Adrenal gland (tissue), 5 donors: ENCODE measurements around the gene ABCC5.

Experiments used
- POLR2A ChIP-seq, 2 donors: fragments of 450-650 bp; IDR thresholded peaks; one replicate each; pipeline ENCODE4 v1.6.1; 2017; ENCODE audit warnings: antibody characterized with exemption in 2 of 2, mild to moderate bottlenecking in 2 of 2, moderate library complexity in 1 of 2
- TF ChIP-seq, protein P1 (sequence below), 6 experiments: fragments of 450-650 bp in 4 of 6; fragments of 200-600 bp in 2 of 6; sonication (generic) in 1 of 6; IDR thresholded peaks; 1 replicate in 5 of 6; 2 replicates in 1 of 6; pipeline versions ENCODE4 v1.5.1 to v1.8.0; 2016 to 2021; ENCODE audit warnings: antibody characterized with exemption in 6 of 6, mild to moderate bottlenecking in 2 of 6, moderate library complexity in 1 of 6
- donor health status: DM: no; HTN: no; CAD: no.

DNA sequence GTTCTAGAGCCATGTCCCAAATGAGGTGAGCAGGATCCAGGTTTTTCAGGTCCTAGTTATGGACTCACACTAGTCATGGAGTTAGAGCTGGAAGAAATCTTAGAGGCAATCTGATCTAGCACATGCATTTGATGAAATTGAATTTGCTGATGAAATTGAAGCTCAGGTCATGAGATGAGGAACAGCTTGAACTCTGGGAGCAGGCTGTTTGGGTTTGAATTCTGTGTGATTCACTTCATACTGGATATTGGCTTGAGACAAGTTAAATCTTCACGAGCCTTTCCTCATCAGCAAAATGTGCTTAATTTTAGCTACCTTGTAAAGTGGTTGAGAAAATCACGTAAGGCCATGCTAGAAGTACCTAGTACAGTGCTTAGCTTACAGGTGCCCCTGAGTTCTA is 99.5 kb downstream of the ABCC5 start:
- TF ChIP-seq, protein P1, sequence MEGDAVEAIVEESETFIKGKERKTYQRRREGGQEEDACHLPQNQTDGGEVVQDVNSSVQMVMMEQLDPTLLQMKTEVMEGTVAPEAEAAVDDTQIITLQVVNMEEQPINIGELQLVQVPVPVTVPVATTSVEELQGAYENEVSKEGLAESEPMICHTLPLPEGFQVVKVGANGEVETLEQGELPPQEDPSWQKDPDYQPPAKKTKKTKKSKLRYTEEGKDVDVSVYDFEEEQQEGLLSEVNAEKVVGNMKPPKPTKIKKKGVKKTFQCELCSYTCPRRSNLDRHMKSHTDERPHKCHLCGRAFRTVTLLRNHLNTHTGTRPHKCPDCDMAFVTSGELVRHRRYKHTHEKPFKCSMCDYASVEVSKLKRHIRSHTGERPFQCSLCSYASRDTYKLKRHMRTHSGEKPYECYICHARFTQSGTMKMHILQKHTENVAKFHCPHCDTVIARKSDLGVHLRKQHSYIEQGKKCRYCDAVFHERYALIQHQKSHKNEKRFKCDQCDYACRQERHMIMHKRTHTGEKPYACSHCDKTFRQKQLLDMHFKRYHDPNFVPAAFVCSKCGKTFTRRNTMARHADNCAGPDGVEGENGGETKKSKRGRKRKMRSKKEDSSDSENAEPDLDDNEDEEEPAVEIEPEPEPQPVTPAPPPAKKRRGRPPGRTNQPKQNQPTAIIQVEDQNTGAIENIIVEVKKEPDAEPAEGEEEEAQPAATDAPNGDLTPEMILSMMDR (IDR thresholded peaks at IDR 0.05), result no peak
- TF ChIP-seq POLR2A (IDR thresholded peaks at IDR 0.05), result no peak
